Stimulated activated CD8-positive, alpha-beta memory T cell treated with anti-CD3 and anti-CD28 coated beads, Interleukin-7, amount 100 ng/mL, for 48 hours (primary cell): ENCODE data around the gene SDHA.
"Not testable (repeated sequence)": the region's sequence is repeated elsewhere in the genome, so short reads cannot be mapped to it uniquely, and the experiment has no call there.

Experiments used
- DNase-seq, 2 donors: peaks; one replicate each; pipeline ENCODE4 v3.0.0-alpha.2; 2020; ENCODE audit warnings: low read depth in 1 of 2; ENCODE audit errors: extremely low read depth in 1 of 2

SDHA gene

DNA sequence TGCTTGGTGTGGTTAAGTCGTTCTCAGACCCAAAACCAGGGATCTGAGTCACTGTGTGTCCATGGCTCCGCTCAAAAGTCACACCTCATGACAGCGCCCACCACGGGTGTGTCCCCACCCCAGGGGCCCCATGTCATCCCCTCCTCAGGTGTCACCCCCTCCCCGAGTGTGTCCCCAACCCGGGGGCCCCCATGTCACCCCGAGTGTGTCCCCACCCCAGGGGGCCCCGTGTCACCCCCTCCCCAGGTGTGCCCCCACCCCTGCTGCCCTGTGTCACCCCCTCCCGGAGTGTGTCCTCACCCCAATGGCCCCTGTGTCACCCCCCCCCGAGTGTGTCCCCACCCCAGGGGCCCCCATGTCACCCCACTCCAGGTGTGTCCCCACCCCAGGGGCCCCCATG lies 21.8 kb upstream of the SDHA start:
- DNase-seq, result no peak

DNA sequence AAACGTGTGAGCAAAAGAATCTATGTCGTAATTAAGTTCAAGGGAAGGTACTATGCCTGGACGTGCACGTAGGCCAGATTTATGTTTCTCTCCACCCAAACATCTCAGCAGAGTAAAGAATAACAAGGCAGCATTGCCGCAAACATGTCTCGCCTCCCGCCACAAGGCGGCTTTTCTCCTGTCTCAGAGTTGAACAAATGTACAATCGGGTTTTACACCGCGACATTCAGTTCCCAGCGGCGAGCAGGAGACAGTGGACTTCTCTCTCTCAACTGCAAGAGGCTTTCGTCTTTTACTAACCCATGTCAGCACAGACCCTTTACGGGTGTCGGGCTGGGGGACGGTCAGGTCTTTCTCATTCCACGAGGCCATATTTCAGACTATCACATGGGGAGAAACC lies 21.1 kb upstream of the SDHA start:
- DNase-seq, result not testable (repeated sequence)

GRCh38 chr5:197892-198489 lies 20.1 kb upstream of the SDHA start:
- no peak for DNase-seq

DNA sequence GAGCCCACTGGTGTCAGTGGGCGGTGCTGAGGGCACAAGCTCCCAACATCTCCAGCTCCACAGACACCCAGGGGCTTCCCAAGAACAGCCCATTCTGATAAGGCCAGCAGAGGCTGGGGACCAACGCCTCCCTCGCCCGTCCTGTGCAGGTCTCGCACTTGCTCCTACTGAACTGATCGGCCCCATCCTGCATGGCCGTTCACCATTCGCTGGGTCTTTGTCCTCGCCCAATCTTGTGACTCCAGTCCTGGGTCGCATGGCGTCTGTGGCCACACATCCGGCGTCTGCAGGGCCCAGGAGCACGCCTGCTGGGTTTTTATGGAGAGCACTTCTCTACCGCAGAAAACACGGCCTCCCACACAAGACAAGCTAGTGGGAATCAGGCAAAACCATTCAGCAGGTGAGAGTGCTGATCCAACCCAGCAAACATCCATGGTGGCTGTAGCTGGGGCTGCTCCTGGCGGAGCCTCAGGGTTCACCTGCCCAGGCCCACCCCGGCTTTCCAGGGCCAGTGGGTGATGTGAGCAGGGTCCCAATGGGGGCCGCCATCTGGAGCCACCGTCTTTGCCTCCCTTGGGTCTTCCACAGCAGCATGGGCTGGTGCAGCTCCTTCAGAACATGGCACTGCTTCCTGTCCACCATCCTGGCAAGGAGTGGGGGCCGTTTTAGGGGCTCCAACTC lies 19.5 kb upstream of the SDHA start:
- DNase-seq, result no peak

GRCh38 chr5:199197-199949 lies 18.7 kb upstream of the SDHA start:
- DNase-seq, result no peak

- no peak for DNase-seq
These were observed 18.0 kb upstream of the SDHA start for GRCh38 chr5:199950-200645.

DNA sequence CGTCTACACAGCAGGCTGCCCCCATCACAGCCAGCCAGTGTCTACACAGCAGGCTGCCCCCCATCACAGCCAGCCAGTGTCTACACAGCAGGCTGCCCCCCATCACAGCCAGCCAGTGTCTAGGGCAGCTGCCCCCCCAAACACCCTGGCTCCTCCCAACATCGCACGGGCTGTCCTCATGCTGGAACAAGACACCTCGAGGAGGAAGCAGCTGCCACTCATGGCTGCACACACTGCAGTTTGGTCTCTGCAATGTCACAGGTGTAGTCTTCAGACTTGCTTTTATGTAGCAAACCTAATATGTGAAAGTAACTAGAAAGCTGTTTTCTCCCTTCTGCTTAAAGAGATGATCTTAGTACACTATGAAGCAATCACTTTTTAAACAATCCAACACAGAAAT lies 17.1 kb upstream of the SDHA start:
- DNase-seq, result no peak

GRCh38 chr5:201672-202071 lies 16.4 kb upstream of the SDHA start:
- no peak for DNase-seq

DNA sequence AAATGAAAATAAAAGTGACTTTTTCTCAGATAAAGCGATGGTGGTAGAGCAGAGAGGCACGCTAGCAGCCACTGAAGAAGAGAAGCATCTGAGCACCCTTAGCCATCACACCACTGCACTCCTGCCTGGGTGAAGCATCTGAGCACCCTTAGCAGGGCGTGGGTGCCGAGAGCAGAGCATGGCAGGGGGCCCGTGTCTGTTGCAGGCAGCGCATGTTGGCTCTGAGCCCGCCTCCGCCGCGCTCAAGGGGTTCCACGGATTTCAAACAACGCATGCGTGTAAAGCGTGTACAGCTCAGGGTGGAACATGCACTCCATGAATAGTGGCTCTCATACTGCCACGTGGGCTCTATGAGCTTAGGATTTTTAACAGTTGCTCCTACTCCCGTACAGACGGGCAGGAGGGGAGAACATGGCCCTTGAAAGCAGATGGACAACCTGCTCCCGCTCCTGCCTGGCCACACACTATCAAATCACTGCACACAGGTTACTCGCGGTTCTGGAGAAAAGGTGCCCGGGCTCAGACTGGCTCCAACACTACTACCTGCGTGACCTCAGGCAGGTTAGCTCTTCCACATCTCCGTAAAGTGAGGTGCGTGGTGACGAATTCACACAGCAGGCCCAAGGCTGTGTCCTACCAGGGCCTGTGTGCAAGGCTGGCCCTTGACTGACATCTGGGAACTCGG lies 14.7 kb upstream of the SDHA start:
- DNase-seq, result no peak

DNA sequence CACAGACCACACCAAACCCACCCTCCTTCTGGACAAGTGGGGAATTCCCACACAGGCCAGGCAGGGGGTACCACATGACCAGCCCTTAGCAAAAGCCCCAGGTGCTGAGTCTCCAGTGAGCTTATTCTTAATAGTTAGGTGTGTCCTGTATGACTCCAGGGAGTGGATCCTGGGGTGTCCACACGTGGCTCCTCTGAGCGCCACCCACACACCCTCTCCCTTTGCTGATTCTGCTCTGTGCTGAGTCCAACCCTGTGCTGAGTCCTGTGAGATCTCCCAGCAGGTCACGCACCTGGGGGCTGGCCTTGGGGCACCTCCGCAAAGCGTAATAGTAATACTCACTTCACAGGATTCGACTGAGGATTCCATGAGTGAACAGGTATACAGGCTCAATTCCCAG lies 14.1 kb upstream of the SDHA start:
- DNase-seq, result no peak

- DNase-seq, result no peak
These were observed 13.7 kb upstream of the SDHA start for GRCh38 chr5:204462-204861.

GRCh38 chr5:204966-205670 lies 13.0 kb upstream of the SDHA start:
- DNase-seq, result no peak

- no peak for DNase-seq
These were observed 11.7 kb upstream of the SDHA start for GRCh38 chr5:206406-206805.

DNA sequence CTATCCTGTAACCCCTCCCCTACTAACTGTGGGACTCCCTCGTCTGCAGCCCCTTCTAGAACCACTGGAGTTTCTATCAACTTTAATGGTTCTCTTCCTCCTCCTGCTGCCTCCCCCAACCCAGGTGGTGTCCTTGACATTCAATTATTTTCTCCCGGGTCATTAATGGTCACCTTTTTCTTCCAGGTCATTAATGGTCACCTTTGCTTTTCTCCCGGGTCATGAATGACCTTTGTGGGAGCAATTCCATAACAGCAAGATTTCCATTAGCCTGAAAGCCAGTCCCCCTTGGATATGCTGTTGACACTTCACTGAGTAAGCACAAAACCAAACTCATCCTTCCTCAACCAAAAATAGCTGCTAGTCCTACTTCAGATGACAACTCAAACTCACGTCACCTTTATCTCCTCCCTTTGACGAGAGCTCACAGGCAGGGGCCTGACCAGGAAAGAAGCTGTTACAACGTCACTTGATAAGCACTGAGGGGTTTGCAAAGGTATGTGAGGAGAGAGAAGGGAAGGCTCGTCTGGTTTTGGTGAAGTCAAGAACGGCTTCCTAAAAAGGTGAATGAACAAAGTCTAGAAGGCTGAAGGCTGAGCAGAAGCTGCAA lies 11.1 kb upstream of the SDHA start:
- no peak for DNase-seq

GRCh38 chr5:207599-207998 lies 10.5 kb upstream of the SDHA start:
- DNase-seq, result no peak

GRCh38 chr5:208449-209114 lies 9.5 kb upstream of the SDHA start:
- no peak for DNase-seq

- DNase-seq, result no peak
These were observed 4.2 kb upstream of the SDHA start for GRCh38 chr5:213803-214395.

GRCh38 chr5:215256-215655 lies 2.9 kb upstream of the SDHA start:
- DNase-seq, result not testable (repeated sequence)

GRCh38 chr5:216076-216475 lies 2.0 kb upstream of the SDHA start:
- DNase-seq, result not testable (repeated sequence)
